Upper lobe of left lung (tissue), 4 donors: ENCODE results near the gene SLC9A9.

Experiments
- EP300 ChIP-seq, 4 donors: sonication (generic); formaldehyde crosslinking; IDR thresholded peaks; one replicate each; pipeline ENCODE4 v1.5.1; 2017; ENCODE audit warnings: antibody characterized with exemption in 4 of 4, control low read depth in 2 of 4
- TF ChIP-seq, protein P1 (sequence below), 6 experiments: fragments of 450-650 bp in 4 of 6; fragments of 200-600 bp in 2 of 6; sonication (generic) in 2 of 6; IDR thresholded peaks; one replicate each; pipeline ENCODE4 v1.5.1; 2016 to 2019; ENCODE audit warnings: antibody characterized with exemption in 6 of 6

- TF ChIP-seq, protein P1, sequence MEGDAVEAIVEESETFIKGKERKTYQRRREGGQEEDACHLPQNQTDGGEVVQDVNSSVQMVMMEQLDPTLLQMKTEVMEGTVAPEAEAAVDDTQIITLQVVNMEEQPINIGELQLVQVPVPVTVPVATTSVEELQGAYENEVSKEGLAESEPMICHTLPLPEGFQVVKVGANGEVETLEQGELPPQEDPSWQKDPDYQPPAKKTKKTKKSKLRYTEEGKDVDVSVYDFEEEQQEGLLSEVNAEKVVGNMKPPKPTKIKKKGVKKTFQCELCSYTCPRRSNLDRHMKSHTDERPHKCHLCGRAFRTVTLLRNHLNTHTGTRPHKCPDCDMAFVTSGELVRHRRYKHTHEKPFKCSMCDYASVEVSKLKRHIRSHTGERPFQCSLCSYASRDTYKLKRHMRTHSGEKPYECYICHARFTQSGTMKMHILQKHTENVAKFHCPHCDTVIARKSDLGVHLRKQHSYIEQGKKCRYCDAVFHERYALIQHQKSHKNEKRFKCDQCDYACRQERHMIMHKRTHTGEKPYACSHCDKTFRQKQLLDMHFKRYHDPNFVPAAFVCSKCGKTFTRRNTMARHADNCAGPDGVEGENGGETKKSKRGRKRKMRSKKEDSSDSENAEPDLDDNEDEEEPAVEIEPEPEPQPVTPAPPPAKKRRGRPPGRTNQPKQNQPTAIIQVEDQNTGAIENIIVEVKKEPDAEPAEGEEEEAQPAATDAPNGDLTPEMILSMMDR (IDR thresholded peaks at IDR 0.05), result no peak
- TF ChIP-seq EP300 (IDR thresholded peaks at IDR 0.05), result no peak
Observed at GRCh38 chr3:143418391-143418790, 429.9 kb downstream of the SLC9A9 start.
